HG03159 (cell line): ENCODE measurements around the gene HOXB6.

ENCODE experiments used
- ATAC-seq: cut with Tn5 transposase; IDR thresholded peaks from one replicate; pipeline ENCODE4 v1.9.1; 2021; ENCODE audit warnings: mild to moderate bottlenecking, moderate library complexity; ENCODE audit not compliant: unreplicated experiment

HOXB6 gene

GRCh38 chr17:48604770-48605329 lies at the start of gene HOXB6:
Gene HOXB6 (minus strand): TSS chr17:48604986. CDS start chr17:48598150, 6,836 bp downstream.
- ATAC-seq: no peak

DNA sequence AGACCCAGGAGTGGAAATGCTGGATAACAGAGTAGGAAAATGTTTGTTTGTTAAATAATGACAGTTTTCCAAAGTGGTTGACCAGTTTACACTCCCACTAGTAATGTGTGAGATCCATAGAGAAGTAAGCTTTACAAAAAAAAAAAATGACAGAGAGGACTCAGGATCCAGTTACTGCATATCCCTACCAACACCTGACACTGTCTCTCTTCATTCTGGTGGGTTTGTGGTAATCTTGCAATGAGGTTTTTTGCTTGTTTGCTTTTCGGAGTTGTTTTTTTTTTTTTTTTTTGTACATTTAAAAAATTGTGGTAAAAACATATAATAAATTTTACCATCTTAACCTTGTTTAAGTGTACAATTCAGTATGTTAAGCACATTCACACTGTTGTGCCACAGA lies 45.0 kb upstream of the HOXB6 start:
- ATAC-seq: no peak

- ATAC-seq: no peak
These were observed 43.1 kb upstream of the HOXB6 start for GRCh38 chr17:48647963-48648245.

DNA sequence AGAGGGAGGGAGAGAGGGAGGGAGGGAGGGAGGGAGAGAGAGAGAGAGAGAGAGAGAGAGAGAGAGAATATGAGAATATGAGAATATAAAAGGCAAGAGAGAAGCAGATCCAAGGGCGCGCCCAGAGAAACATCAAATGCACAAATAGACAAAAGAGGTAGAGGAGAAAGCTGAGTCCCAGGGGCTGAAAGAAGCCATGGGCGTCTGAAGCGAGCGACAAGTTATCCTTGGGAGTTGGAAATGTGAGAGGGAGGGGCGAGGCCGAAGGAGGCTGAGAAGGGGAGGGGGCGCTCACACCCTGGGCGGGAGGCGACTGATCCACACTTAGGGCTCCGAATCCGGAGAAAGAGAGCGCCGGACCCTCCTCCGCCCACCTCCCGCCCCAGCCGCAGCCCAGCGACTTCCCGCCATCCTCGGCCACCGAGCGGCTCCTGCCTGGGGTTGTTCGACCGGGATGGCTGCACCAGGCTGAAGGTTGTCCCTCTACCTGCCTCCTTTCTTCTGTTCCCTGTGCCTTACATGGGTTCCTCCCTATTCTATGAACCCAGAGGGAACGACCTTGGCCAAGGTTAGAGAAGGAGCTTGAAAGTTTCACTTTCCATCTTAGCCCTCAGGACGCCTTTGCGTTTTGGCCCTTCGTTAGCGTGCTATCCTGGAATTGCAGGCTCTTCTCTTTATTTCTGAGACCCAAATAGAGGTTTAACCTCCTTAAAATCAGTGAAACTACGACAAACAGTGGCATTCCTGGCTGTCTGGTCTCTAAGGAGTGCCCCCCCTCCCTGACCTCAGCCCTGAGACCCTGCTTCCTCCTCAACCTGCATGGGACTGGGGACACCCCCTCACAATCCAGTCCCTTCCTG lies 42.5 kb upstream of the HOXB6 start:
- ATAC-seq: no peak

- no peak for ATAC-seq
These were observed 41.7 kb upstream of the HOXB6 start for GRCh38 chr17:48646183-48647102.

- ATAC-seq: no peak
These were observed 40.9 kb upstream of the HOXB6 start for GRCh38 chr17:48645639-48646182.

DNA sequence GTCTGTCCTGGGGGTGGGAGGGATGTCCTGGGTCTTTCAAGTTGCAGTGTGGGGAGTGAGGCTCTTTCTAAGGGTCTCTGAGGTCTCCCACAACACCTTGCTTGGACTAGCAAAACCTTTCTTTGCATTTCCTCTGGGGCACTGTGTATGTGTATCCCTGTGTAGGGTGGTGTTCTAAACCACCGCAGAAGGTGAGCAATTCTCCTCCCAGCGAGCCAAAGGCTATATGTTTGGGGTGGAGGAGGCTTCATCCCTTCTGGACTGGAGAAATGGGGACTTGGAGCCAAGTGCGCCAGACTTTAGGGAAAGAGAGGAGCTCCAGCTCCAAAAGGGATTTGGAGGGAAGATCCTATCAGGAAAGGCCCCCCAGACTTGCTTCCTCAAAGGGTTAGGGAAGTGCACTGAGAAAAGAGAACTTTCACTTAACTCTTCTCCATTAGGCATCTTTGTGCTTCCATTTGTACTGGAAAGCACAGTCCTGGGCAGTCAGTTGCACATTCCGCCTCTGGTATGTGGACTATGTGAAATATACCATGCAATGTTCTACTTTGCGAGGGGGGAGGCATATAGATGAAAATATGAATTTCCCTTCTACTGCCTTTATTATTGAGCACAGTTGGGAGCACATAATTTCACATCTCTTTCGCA lies 40.2 kb upstream of the HOXB6 start:
- ATAC-seq: no peak

DNA sequence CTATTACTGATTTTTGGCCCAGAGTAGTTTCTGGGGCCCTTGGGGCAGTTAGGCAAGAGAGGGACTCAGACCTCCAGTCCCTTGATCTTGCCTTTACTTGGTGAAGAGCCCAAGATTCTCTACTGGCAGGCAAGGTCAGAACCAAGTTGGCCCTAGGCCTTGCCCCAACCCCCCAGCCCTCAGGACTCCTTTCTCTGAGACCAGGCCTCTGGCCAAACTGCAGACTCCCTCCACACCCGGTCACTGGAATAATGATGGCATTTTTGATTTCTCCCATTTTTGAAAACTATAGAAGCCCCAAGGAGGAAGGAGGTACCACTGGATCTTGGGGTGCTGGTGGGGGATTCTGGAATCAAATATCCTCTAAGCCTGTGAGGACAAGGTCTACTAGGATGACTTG lies 39.4 kb upstream of the HOXB6 start:
- ATAC-seq: no peak

- no peak for ATAC-seq
These were observed 38.9 kb upstream of the HOXB6 start for GRCh38 chr17:48643697-48644012.

DNA sequence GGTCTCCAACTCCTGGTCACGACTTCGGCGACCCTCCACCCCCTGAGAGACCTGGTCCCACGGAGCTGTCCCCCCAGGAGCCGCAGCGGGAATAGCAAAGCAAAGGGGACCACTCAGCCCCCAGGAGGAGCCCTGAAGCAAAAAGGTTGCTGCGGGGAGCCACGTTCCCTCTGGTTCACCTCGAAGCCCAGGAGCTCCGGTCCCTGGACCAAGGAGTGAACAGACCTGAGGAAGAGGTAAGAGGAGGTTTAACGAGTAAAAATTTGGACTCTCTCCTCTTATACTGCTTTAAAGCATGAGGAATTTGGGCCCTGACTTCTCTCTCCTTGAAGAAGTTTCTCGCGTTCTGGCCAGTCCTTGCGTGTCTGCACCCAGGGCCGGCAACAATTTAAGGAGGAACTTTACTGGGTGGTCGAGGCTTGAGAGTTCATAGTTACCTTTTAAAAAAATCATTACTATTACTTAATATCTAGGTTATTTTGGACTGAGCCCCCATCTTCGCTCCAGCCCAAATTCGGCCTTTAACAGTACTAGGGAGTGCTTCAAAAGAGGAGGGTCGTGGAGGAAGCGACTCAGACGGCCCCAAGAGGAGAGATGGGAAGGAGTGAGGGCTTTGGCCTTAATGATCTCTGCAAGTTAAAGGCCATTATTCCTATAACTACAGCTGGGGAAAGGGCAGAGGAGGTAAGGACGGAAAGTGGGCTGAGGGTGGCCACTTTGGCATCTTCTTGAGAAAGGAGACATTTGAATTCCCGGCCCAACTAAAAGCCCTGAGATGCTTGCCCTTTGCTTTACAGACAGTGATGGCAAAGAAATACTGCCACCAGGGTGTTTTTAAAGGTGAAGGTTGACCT lies 38.3 kb upstream of the HOXB6 start:
- ATAC-seq: no peak

- no peak for ATAC-seq
These were observed 37.5 kb upstream of the HOXB6 start for GRCh38 chr17:48642059-48642842.

DNA sequence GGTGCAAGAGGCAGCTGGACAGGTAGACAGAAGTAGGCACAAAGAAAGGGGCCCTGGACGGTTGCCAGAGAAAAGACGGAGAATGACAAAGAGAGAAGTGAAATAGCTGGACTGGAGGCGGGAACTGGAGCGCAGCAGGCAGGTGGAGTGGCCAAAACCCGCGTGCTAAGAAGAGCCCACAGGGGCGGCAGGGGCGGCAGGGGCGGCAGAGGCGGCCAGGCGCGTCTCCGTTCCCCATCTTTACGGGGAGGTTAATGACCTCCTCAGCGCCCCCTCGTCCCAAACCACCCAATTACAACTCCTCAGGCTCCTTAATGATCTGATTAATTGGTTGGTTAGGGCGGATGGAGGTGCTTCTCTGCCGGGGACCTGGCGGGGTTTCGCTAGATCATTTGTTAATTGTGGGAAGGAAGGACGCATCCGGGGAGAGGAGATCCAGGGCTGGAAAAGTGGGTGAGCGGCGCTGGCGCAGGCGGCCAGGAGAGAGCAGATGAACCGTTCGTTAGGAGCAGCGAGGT lies 36.8 kb upstream of the HOXB6 start:
- ATAC-seq: no peak

- ATAC-seq: no peak
These were observed 36.0 kb upstream of the HOXB6 start for GRCh38 chr17:48640858-48641180.

DNA sequence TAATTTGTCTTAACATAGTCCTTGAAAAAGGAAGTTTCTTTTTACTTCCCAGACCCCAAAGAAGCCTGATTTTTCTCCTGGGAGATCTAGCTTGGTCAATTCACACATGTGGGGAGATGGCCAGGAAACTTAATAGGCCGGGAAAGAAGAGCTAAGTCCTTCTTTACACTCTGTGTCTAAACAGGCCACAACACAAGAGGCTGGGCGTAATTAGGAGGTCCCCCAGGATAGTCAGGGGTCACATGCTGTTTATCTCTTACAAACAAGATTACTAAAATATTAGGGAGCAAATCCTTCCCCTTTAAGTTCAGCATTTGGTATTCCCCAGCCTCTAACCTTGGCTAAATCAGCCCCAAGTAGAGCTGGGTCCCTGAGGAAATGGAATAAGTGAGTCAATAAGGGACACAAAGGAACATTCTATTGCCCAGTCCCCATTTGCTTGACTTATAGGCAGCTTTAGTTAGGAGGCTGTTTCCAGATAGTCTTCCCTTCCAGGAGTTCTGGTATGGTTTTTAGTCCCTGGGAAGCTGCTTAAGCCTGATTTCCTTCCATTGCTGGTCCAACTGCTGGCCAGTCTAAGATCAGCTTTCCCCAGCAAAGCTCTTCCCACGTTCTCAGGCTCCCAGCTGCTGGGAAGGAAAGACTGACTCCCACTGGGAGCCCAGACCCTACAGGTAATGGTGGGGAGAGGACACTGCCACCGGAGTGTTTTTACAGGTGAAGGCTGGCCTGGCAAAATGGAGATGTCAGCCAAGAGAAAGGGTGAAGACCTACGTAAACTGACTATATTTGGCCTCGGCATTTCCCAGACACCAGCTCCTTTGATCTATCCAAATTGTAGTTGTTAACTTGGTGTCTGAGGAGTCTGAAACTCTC lies 35.4 kb upstream of the HOXB6 start:
- ATAC-seq: no peak

GRCh38 chr17:48639136-48639535 lies 34.4 kb upstream of the HOXB6 start:
- ATAC-seq: no peak

DNA sequence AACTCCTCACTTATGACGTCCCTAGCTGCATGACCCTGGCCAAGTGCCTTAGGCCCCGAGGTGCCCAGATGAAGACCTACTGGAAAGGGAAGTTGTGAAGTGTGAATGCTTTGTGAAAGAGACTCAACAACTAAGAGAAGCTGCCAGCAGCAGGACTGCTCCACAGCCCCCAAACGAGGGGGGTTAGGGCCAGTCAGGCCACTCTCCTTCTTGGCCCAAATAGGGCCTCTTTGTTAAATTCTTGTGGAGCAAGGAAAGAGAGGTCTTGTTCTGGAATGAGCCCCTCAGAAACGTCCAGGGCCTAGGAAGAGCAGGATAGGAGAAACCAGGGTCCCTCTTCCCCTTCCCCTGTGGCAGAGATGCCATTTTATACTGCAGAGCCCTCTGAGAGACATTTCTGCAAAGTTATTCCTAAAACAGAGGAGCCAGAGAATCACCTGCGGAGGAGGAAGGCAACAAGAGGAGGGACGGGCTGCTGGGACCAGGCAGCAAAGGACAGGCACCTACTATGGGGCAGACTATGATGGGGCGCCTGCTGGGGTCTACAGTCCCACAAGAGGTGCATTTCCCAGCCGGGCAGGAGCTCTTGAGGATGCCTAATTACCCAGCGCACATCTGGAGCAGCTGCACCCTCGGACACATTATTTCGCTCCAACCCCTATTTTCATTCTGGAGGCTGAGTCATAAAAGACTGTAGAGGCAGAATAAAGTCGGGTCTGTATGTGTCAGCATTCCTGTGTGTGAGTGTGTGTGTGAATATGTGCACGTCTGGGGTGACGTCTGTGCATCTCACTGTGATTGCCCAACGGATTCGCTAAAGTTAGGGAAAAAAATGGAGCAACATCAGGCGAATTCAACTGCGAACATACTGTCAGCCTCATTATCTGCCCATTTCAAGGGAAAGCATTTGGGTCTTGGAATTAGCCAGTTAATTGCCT lies 32.8 kb upstream of the HOXB6 start:
- ATAC-seq: no peak
